HUES48 (cell line): ENCODE data around the gene ASTN1.
A peak's percentile ranks its signal among the peaks of the same experiment; 100 is the strongest.

Source experiments
- H3K27ac ChIP-seq: one replicate; pipeline ENCODE4 v1.7.0; 2013; ENCODE audit warnings: low read depth, low read length, inconsistent platforms
- H3K27me3 ChIP-seq: 2 replicates; pipeline ENCODE4 v1.6.1; 2013; ENCODE audit warnings: mild to moderate bottlenecking, low read length; ENCODE audit not compliant: control insufficient read depth, insufficient read depth
- H3K36me3 ChIP-seq: 2 replicates; pipeline ENCODE4 v1.6.1; 2013; ENCODE audit warnings: low read length; ENCODE audit not compliant: control insufficient read depth, insufficient read depth
- H3K4me1 ChIP-seq: 2 replicates; pipeline ENCODE4 v1.6.1; 2013; ENCODE audit warnings: mild to moderate bottlenecking, low read length; ENCODE audit not compliant: control insufficient read depth, insufficient read depth
- H3K4me3 ChIP-seq: 2 replicates; pipeline ENCODE4 v1.5.1; 2013; ENCODE audit warnings: mild to moderate bottlenecking, low read depth, low read length
- H3K9ac ChIP-seq: 2 replicates; pipeline ENCODE4 v1.6.1; 2013; ENCODE audit warnings: mild to moderate bottlenecking, low read depth, low read length, moderate library complexity
- H3K9me3 ChIP-seq: 2 replicates; pipeline ENCODE4 v1.6.1; 2013; ENCODE audit warnings: low read length; ENCODE audit not compliant: control insufficient read depth, insufficient read depth

The ASTN1 gene

DNA sequence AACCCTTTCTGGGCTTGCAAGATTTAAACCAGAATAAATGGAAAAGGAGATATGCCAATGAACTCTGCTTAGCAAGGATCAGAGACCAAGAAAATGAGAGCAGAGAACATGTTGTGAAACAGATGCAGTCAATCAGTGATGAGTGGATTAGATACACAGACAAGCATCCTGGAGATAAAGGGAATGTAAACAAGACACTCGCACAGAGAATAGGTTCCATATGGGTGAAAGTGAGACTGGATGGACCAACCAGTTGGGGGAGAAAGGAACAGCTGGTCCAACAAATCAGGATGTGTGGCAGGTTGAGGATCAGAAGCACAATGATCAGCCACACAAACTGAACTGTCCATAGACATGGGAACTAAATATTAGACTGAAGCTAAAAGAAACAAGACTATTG lies 338.2 kb downstream of the ASTN1 start:
- H3K4me1 ChIP-seq: no peaks in the 10 kb centered on the region
- no peaks in the 10 kb centered on the region for H3K36me3 ChIP-seq
- H3K27ac ChIP-seq: no peak overlapping the region
- H3K9ac ChIP-seq: no peak overlapping the region
- H3K9me3 ChIP-seq: no peaks in the 10 kb centered on the region
- H3K4me3 ChIP-seq: no peak overlapping the region
- no peaks in the 10 kb centered on the region for H3K27me3 ChIP-seq

DNA sequence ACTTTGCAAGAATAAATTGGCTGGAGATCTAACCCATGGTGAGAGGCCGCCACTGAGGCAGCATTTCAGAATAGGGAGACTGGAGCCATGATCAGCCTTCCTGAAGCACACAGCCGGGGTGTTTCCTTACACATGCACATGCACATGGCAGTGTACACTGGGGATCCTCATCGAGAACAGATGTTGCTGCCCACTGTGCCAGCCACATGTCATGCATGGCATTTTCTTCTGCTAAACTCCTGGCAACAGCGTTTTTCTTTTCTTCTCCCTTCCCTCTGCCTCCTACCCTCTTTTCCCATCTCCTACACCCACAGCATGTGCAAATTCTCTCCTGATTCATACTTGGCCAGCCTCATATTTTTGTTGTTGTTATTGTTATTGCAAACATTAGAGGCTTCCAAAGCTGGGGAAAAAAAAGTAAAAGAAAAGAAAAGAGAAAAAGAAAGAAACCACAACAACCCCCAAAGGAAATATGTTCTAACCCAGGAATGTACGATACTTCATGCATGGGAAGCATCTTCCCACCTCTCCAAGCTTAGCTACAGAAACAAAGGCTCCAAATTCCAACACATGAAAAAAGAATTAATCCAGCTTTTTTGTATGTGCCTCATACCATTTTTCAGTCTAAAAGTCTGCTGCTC lies 344.0 kb downstream of the ASTN1 start:
- H3K4me3 ChIP-seq: no peak overlapping the region
- no peaks in the 10 kb centered on the region for H3K9me3 ChIP-seq
- no peaks in the 10 kb centered on the region for H3K27me3 ChIP-seq
- no peak overlapping the region for H3K9ac ChIP-seq
- peaks cover 4% of the 10 kb centered on the region for H3K4me1 ChIP-seq
- no peak overlapping the region for H3K27ac ChIP-seq
- no peaks in the 10 kb centered on the region for H3K36me3 ChIP-seq

DNA sequence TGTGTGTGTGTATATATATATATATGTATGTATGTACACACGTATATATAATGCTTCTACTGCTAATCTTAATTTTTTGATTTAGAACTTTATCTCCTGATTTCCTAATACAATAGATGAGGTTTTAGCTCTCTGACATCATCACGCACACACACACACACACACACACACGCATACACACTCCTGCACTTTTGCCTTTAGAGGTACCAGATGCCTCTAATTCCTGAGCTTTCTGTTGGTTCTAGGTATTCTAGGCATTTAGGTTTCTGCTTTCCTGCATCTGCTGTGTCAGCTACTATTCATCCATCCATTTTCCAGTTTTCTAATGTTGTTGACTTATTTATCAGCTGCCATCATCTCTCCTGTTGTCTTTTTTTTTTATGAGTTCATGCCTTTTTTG lies 348.3 kb downstream of the ASTN1 start:
- H3K9me3 ChIP-seq: no peaks in the 10 kb centered on the region
- H3K4me3 ChIP-seq: no peak overlapping the region

DNA sequence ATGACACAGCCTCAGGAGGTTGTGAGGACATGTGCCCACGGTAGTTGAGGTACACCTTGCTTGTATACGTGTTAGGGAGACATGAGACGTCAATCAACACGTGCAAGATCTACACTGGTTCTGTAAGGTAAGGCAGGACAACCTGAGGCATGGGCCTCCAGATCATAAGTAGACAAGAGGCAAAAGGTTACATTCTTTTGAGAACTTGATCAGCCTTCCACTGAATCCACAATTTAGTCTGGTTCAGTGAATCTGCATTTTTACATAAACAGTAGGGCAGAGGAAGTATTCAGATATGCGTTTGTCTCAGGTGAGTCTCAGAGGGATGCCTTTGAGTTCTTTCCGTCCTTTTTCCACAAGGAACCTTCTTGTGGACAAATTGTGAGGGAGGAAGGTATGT lies 348.9 kb downstream of the ASTN1 start:
- no peaks in the 10 kb centered on the region for H3K36me3 ChIP-seq

More for the DNA sequence above, 348.3 kb downstream of the ASTN1 start:
- Histone ChIP-seq H3K9ac (no peak overlapping the region), H3K27ac (no peak overlapping the region), H3K36me3 (no peaks in the 10 kb centered on the region), H3K27me3 (no peaks in the 10 kb centered on the region), H3K4me1 (peaks cover 14% of the 10 kb centered on the region)

DNA sequence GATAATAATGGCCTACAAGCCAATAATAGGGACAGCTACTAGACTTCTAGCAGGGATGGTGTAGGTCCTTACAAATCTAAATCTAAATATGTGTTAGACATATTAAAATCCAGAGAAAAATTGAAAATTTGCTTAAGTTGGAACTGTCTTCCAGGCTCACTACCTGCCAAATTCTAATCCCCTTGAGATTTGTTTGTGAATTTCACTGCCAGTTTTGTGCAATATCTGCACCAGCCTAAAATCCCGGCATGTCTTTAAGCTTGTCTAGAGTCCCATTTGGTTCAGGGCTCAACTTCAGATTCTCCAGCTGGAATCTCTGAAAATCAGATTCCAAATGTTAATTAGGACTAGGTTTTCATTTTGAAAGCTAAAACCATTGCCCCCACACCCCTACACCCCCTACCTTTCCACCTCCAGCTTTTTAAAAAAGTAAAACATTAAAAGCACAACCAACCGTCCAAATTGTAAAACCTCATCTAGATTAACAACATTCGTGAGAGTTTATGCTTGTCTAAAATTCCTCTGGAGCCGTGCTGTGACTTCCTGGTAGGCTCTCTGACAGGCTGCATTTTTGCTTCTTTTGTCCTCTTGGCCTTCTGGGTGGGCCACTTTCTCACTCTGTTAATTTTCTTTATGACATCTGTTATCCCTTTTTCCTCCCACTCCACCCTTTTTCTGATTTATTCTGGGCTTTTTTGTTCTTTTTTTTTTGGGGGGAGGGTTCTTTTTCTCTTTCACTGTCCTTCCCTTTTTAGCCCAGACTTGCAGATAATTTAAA lies 352.8 kb downstream of the ASTN1 start:
- no peaks in the 10 kb centered on the region for H3K9me3 ChIP-seq
- peaks cover 14% of the 10 kb centered on the region for H3K4me1 ChIP-seq
- no peak overlapping the region for H3K4me3 ChIP-seq
- H3K27ac ChIP-seq: peak overlapping the region; percentile 40
- H3K9ac ChIP-seq: no peak overlapping the region
- no peaks in the 10 kb centered on the region for H3K36me3 ChIP-seq
- no peaks in the 10 kb centered on the region for H3K27me3 ChIP-seq

More for the DNA sequence above, 348.9 kb downstream of the ASTN1 start:
- H3K9me3 ChIP-seq: no peaks in the 10 kb centered on the region
- no peaks in the 10 kb centered on the region for H3K27me3 ChIP-seq
- no peak overlapping the region for H3K27ac ChIP-seq
- H3K9ac ChIP-seq: no peak overlapping the region
- no peak overlapping the region; the same call in 1 of the 2 replicates for H3K4me3 ChIP-seq
- peaks cover 14% of the 10 kb centered on the region for H3K4me1 ChIP-seq

DNA sequence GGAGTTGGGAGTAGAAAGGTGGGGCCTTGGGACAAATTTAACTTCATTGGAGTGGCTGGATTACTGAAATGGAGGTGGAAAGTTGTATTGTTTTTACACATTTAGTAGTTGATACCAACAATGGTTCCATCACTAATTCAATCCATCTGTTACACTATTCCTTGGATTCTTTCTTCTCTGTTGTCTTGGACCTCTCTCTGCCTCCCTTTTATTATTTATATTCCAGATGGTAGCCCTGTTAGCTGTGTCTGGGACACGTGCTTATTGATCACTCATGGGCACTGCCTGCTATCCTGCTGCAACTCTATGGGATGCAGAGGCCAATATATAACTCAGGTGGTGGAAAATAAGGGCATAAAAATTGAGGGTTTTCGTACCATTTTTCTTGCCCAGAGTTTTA lies 355.2 kb downstream of the ASTN1 start:
- no peak overlapping the region for H3K27ac ChIP-seq
- no peak overlapping the region for H3K4me3 ChIP-seq
- H3K4me1 ChIP-seq: peaks cover 7% of the 10 kb centered on the region; the same call in 1 of the 2 replicates
- no peaks in the 10 kb centered on the region for H3K9me3 ChIP-seq
- no peaks in the 10 kb centered on the region for H3K27me3 ChIP-seq
- no peaks in the 10 kb centered on the region for H3K36me3 ChIP-seq
- H3K9ac ChIP-seq: no peak overlapping the region
